Neural cell (in vitro differentiated cells): ENCODE measurements around the gene EXD3. TPM values are rescaled to one million over a fixed set of nuclear protein-coding genes. Genes with fewer than 3 reads are reported as not detected.

Experiments used
- H2AFZ ChIP-seq: fragments of 200-600, 300-800 bp; sonication (generic), shearing (Covaris generic); 2 replicates; pipeline ENCODE4 v1.6.0; 2014; ENCODE audit warnings: low read depth, mild to moderate bottlenecking, antibody characterized with exemption, low read length, moderate library complexity
- H3F3A ChIP-seq: fragments of 200-600 bp; shearing (Covaris generic); 2 replicates; pipeline ENCODE4 v1.6.1; 2016; ENCODE audit warnings: mild to moderate bottlenecking, moderate library complexity, mixed read lengths, antibody characterized with exemption, low read length; ENCODE audit not compliant: insufficient read depth, poor library complexity, severe bottlenecking
- H3K27ac ChIP-seq: fragments of 200-600, 300-800 bp; sonication (generic), shearing (Covaris generic); 2 replicates; pipeline ENCODE4 v1.5.1; 2014; ENCODE audit warnings: mild to moderate bottlenecking, low read length, moderate library complexity
- H3K27me3 ChIP-seq: fragments of 300-800, 200-600 bp; sonication (generic), shearing (Covaris generic); 2 replicates; pipeline ENCODE4 v1.6.0; 2014; ENCODE audit warnings: mild to moderate bottlenecking, low read depth, low read length, moderate library complexity; ENCODE audit not compliant: insufficient read depth
- H3K36me3 ChIP-seq: fragments of 300-800, 200-600 bp; sonication (generic), shearing (Covaris generic); 2 replicates; pipeline ENCODE4 v1.5.1; 2014; ENCODE audit warnings: mild to moderate bottlenecking, antibody characterized with exemption, low read length, moderate library complexity; ENCODE audit not compliant: insufficient read depth
- H3K4me2 ChIP-seq: fragments of 300-800, 200-600 bp; sonication (generic), shearing (Covaris generic); 2 replicates; pipeline ENCODE4 v1.6.0; 2014; ENCODE audit warnings: mild to moderate bottlenecking, low read length
- H3K4me3 ChIP-seq: fragments of 300-800, 200-600 bp; sonication (generic), shearing (Covaris generic); 2 replicates; pipeline ENCODE4 v1.5.1; 2014; ENCODE audit warnings: mild to moderate bottlenecking, low read length, moderate library complexity
- H3K79me2 ChIP-seq: fragments of 200-600 bp; shearing (Covaris generic); replicated peaks from 2 replicates; pipeline ENCODE4 v1.6.0; 2014; ENCODE audit warnings: mild to moderate bottlenecking, low read length, moderate library complexity; ENCODE audit not compliant: insufficient read depth
- H3K9ac ChIP-seq: fragments of 300-800, 200-600 bp; sonication (generic), shearing (Covaris generic); 2 replicates; pipeline ENCODE4 v1.6.1; 2016; ENCODE audit warnings: mild to moderate bottlenecking, low read length, mixed read lengths
- H3K9me2 ChIP-seq: fragments of 200-600 bp; shearing (Covaris generic); 2 replicates; pipeline ENCODE4 v1.6.1; 2016; ENCODE audit warnings: mild to moderate bottlenecking, low read length, mixed read lengths; ENCODE audit not compliant: insufficient read depth
- H3K9me3 ChIP-seq: fragments of 200-600, 300-800 bp; sonication (generic), shearing (Covaris generic); 2 replicates; pipeline ENCODE4 v1.6.1; 2016; ENCODE audit warnings: mild to moderate bottlenecking, mixed run types, low read length, moderate library complexity, mixed read lengths
- H4K20me1 ChIP-seq: fragments of 200-600 bp; shearing (Covaris generic); 2 replicates; pipeline ENCODE4 v1.6.1; 2016; ENCODE audit warnings: mild to moderate bottlenecking, mixed run types; ENCODE audit not compliant: insufficient read depth
- CTCF ChIP-seq: fragments of 450-650 bp; IDR thresholded peaks from 2 replicates; pipeline ENCODE4 v1.5.1; 2014; ENCODE audit warnings: antibody characterized with exemption, mild to moderate bottlenecking, moderate library complexity; ENCODE audit not compliant: poor library complexity, severe bottlenecking
- EP300 ChIP-seq: fragments of 450-650 bp; conservative IDR thresholded peaks from 2 replicates; pipeline ENCODE4 v1.6.1; 2014; ENCODE audit warnings: antibody characterized with exemption, mild to moderate bottlenecking, moderate library complexity; ENCODE audit not compliant: poor library complexity, severe bottlenecking
- EZH2 ChIP-seq: fragments of 200-600, 300-800 bp; shearing (Covaris generic), sonication (generic); IDR thresholded peaks from 2 replicates; pipeline ENCODE4 v1.6.1; 2014; ENCODE audit warnings: antibody characterized with exemption, low read length, borderline replicate concordance, mild to moderate bottlenecking; ENCODE audit not compliant: insufficient read depth, poor library complexity, severe bottlenecking
- MXI1 ChIP-seq: fragments of 450-650 bp; conservative IDR thresholded peaks from 2 replicates; pipeline ENCODE4 v1.6.1; 2014; ENCODE audit warnings: antibody characterized with exemption, mild to moderate bottlenecking; ENCODE audit not compliant: poor library complexity, severe bottlenecking
- POLR2AphosphoS5 ChIP-seq: IDR thresholded peaks from 2 replicates; pipeline ENCODE4 v1.6.1; 2012
- RAD21 ChIP-seq: fragments of 450-650 bp; conservative IDR thresholded peaks from 2 replicates; pipeline ENCODE4 v1.6.1; 2014; ENCODE audit warnings: antibody characterized with exemption, mild to moderate bottlenecking, moderate library complexity
- REST ChIP-seq: IDR thresholded peaks from 2 replicates; pipeline ENCODE4 v1.6.1; 2012; ENCODE audit warnings: borderline replicate concordance
- SMC3 ChIP-seq: fragments of 450-650 bp; conservative IDR thresholded peaks from 2 replicates; pipeline ENCODE4 v1.6.1; 2014; ENCODE audit warnings: antibody characterized with exemption, mild to moderate bottlenecking, moderate library complexity; ENCODE audit not compliant: poor library complexity
- TAF1 ChIP-seq: IDR thresholded peaks from 2 replicates; pipeline ENCODE4 v1.6.1; 2012; ENCODE audit warnings: low read depth
- polyA plus RNA-seq: library from polyadenylated mRNA; depleted of rRNA; stranded (reverse); fragments of >200 nt; gene quantifications from 2 replicates; pipeline ENCODE4 v1.2.3, GENCODE V29; 2014

EXD3 gene
- polyA plus RNA-seq, 1 donor from 2014 or later: 32.9 TPM

- H3F3A ChIP-seq: no peaks in the 10 kb centered on the region
- H3K27ac ChIP-seq: no peak overlapping the region
- no peaks in the 10 kb centered on the region for H4K20me1 ChIP-seq
- no peaks in the 10 kb centered on the region for H3K27me3 ChIP-seq
- H3K4me2 ChIP-seq: no peak overlapping the region
- TF ChIP-seq POLR2AphosphoS5 (no peak), CTCF (no peak), EP300 (no peak), SMC3 (no peak), MXI1 (no peak), EZH2 (no peak), TAF1 (no peak), REST (no peak), RAD21 (no peak)
- H3K9me2 ChIP-seq: no peaks in the 10 kb centered on the region
- H3K36me3 ChIP-seq: no peaks in the 10 kb centered on the region
- no peak overlapping the region for H3K4me3 ChIP-seq
- H3K79me2 ChIP-seq: no peaks in the 10 kb centered on the region
- no peak overlapping the region for H2AFZ ChIP-seq
- H3K9me3 ChIP-seq: no peaks in the 10 kb centered on the region
- no peak overlapping the region for H3K9ac ChIP-seq
Observed at GRCh38 chr9:137396634-137397367, 26.2 kb downstream of the EXD3 start.

GRCh38 chr9:137396227-137396626, 26.7 kb downstream of the EXD3 start:
- H3K36me3 ChIP-seq: no peaks in the 10 kb centered on the region
- no peaks in the 10 kb centered on the region for H3F3A ChIP-seq
- H3K9me3 ChIP-seq: no peaks in the 10 kb centered on the region
- H3K4me2 ChIP-seq: no peak overlapping the region
- no peak overlapping the region for H2AFZ ChIP-seq
- TF ChIP-seq SMC3 (no peak), EZH2 (no peak), MXI1 (no peak), EP300 (no peak), CTCF (no peak), POLR2AphosphoS5 (no peak), REST (no peak), TAF1 (no peak), RAD21 (no peak)
- H3K27ac ChIP-seq: no peak overlapping the region
- no peaks in the 10 kb centered on the region for H4K20me1 ChIP-seq
- H3K9me2 ChIP-seq: no peaks in the 10 kb centered on the region
- no peak overlapping the region for H3K9ac ChIP-seq
- H3K79me2 ChIP-seq: no peaks in the 10 kb centered on the region
- H3K27me3 ChIP-seq: no peaks in the 10 kb centered on the region
- H3K4me3 ChIP-seq: no peak overlapping the region
